ENCODE results near the gene C6orf132. TPM values are rescaled to one million over a fixed set of nuclear protein-coding genes. Genes with fewer than 3 reads are reported as not detected.

The C6orf132 gene
- total RNA-seq, 1 donor from 2014 or later, result 0.23 TPM

GRCh38 chr6:42137194-42137753 lies 5.1 kb downstream of the C6orf132 start:
- H3K27me3 Mint-ChIP-seq (ENCODE audit: low read depth), result peaks cover 21% of the 10 kb centered on the region
- H3K9me3 Mint-ChIP-seq, result no peaks in the 10 kb centered on the region
- no peaks in the 10 kb centered on the region for H3K36me3 Mint-ChIP-seq (ENCODE audit: low read depth)
- peaks cover 6% of the 10 kb centered on the region for H3K4me1 Mint-ChIP-seq (ENCODE audit: low read depth)
- DNase-seq (ENCODE audit: low spot score), result no peak
- intact Hi-C loops (cut with micrococcal nuclease), result no loop called here
- H3K4me3 Mint-ChIP-seq (ENCODE audit: low read depth), result no peak overlapping the region
- H3K27ac Mint-ChIP-seq, result no peak overlapping the region

GRCh38 chr6:42136508-42137193 lies 5.8 kb downstream of the C6orf132 start:
- Mint-ChIP-seq H3K36me3 (ENCODE audit: low read depth) (no peaks in the 10 kb centered on the region), H3K4me1 (ENCODE audit: low read depth) (peaks cover 6% of the 10 kb centered on the region), H3K9me3 (no peaks in the 10 kb centered on the region), H3K27me3 (ENCODE audit: low read depth) (peaks cover 20% of the 10 kb centered on the region), H3K4me3 (ENCODE audit: low read depth) (no peak overlapping the region), H3K27ac (no peak overlapping the region)
- DNase-seq (ENCODE audit: low spot score), result no peak
- intact Hi-C loops (cut with micrococcal nuclease), result no loop called here

GRCh38 chr6:42135722-42136121 lies 6.7 kb downstream of the C6orf132 start:
- H3K27ac Mint-ChIP-seq, result no peak overlapping the region
- H3K36me3 Mint-ChIP-seq (ENCODE audit: low read depth), result no peaks in the 10 kb centered on the region
- intact Hi-C loops (cut with micrococcal nuclease), result no loop called here
- no peak overlapping the region for H3K4me3 Mint-ChIP-seq (ENCODE audit: low read depth)
- H3K4me1 Mint-ChIP-seq (ENCODE audit: low read depth), result peaks cover 6% of the 10 kb centered on the region
- H3K9me3 Mint-ChIP-seq, result no peaks in the 10 kb centered on the region
- H3K27me3 Mint-ChIP-seq (ENCODE audit: low read depth), result peaks cover 11% of the 10 kb centered on the region
- no peak for DNase-seq (ENCODE audit: low spot score)

GRCh38 chr6:42135161-42135560 lies 7.3 kb downstream of the C6orf132 start:
- no peaks in the 10 kb centered on the region for H3K36me3 Mint-ChIP-seq (ENCODE audit: low read depth)
- no peak overlapping the region for H3K27ac Mint-ChIP-seq
- DNase-seq (ENCODE audit: low spot score), result no peak
- no peak overlapping the region for H3K4me3 Mint-ChIP-seq (ENCODE audit: low read depth)
- intact Hi-C loops (cut with micrococcal nuclease), result no loop called here
- peaks cover 6% of the 10 kb centered on the region for H3K4me1 Mint-ChIP-seq (ENCODE audit: low read depth)
- H3K9me3 Mint-ChIP-seq, result no peaks in the 10 kb centered on the region
- H3K27me3 Mint-ChIP-seq (ENCODE audit: low read depth), result peaks cover 6% of the 10 kb centered on the region

- H3K27me3 Mint-ChIP-seq (ENCODE audit: low read depth), result no peaks in the 10 kb centered on the region
- H3K27ac Mint-ChIP-seq, result no peak overlapping the region
- H3K4me1 Mint-ChIP-seq (ENCODE audit: low read depth), result peaks cover 6% of the 10 kb centered on the region
- H3K9me3 Mint-ChIP-seq, result no peaks in the 10 kb centered on the region
- H3K4me3 Mint-ChIP-seq (ENCODE audit: low read depth), result no peak overlapping the region
- no peak for DNase-seq (ENCODE audit: low spot score)
- intact Hi-C loops (cut with micrococcal nuclease), result no loop called here
- H3K36me3 Mint-ChIP-seq (ENCODE audit: low read depth), result no peaks in the 10 kb centered on the region
These were observed 8.5 kb downstream of the C6orf132 start for GRCh38 chr6:42133926-42134325.

GRCh38 chr6:42131531-42131930 lies 10.9 kb downstream of the C6orf132 start:
- Mint-ChIP-seq H3K4me1 (ENCODE audit: low read depth) (peaks cover 3% of the 10 kb centered on the region), H3K27me3 (ENCODE audit: low read depth) (no peaks in the 10 kb centered on the region), H3K4me3 (ENCODE audit: low read depth) (no peak overlapping the region), H3K9me3 (no peaks in the 10 kb centered on the region), H3K27ac (no peak overlapping the region), H3K36me3 (ENCODE audit: low read depth) (no peaks in the 10 kb centered on the region)
- intact Hi-C loops (cut with micrococcal nuclease), result no loop called here
- DNase-seq (ENCODE audit: low spot score), result no peak

- Mint-ChIP-seq H3K36me3 (ENCODE audit: low read depth) (no peaks in the 10 kb centered on the region), H3K9me3 (no peaks in the 10 kb centered on the region), H3K4me1 (ENCODE audit: low read depth) (no peaks in the 10 kb centered on the region), H3K27ac (no peak overlapping the region), H3K4me3 (ENCODE audit: low read depth) (no peak overlapping the region), H3K27me3 (ENCODE audit: low read depth) (no peaks in the 10 kb centered on the region)
- intact Hi-C loops (cut with micrococcal nuclease), result no loop called here
- DNase-seq (ENCODE audit: low spot score), result no peak
These were observed 13.1 kb downstream of the C6orf132 start for GRCh38 chr6:42129360-42129676.

- intact Hi-C loops (cut with micrococcal nuclease), result no loop called here
- H3K27me3 Mint-ChIP-seq (ENCODE audit: low read depth), result no peaks in the 10 kb centered on the region
- no peak overlapping the region for H3K27ac Mint-ChIP-seq
- H3K4me1 Mint-ChIP-seq (ENCODE audit: low read depth), result no peaks in the 10 kb centered on the region
- no peak for DNase-seq (ENCODE audit: low spot score)
- H3K9me3 Mint-ChIP-seq, result no peaks in the 10 kb centered on the region
- H3K36me3 Mint-ChIP-seq (ENCODE audit: low read depth), result no peaks in the 10 kb centered on the region
- no peak overlapping the region for H3K4me3 Mint-ChIP-seq (ENCODE audit: low read depth)
These were observed 13.7 kb downstream of the C6orf132 start for GRCh38 chr6:42128460-42129359.

- H3K27me3 Mint-ChIP-seq (ENCODE audit: low read depth), result no peaks in the 10 kb centered on the region
These were observed 16.8 kb downstream of the C6orf132 start for GRCh38 chr6:42125663-42126062.

GRCh38 chr6:42125231-42125630 lies 17.2 kb downstream of the C6orf132 start:
- H3K4me1 Mint-ChIP-seq (ENCODE audit: low read depth), result no peaks in the 10 kb centered on the region
- DNase-seq (ENCODE audit: low spot score), result no peak
- intact Hi-C loops (cut with micrococcal nuclease), result no loop called here
- no peaks in the 10 kb centered on the region for H3K36me3 Mint-ChIP-seq (ENCODE audit: low read depth)
- no peak overlapping the region for H3K4me3 Mint-ChIP-seq (ENCODE audit: low read depth)
- no peak overlapping the region for H3K27ac Mint-ChIP-seq
- H3K27me3 Mint-ChIP-seq (ENCODE audit: low read depth), result no peaks in the 10 kb centered on the region
- no peaks in the 10 kb centered on the region for H3K9me3 Mint-ChIP-seq

More at GRCh38 chr6:42125663-42126062, 16.8 kb downstream of the C6orf132 start:
- H3K9me3 Mint-ChIP-seq, result no peaks in the 10 kb centered on the region
- no peak overlapping the region for H3K4me3 Mint-ChIP-seq (ENCODE audit: low read depth)
- H3K4me1 Mint-ChIP-seq (ENCODE audit: low read depth), result no peaks in the 10 kb centered on the region
- DNase-seq (ENCODE audit: low spot score), result no peak
- no peaks in the 10 kb centered on the region for H3K36me3 Mint-ChIP-seq (ENCODE audit: low read depth)
- no peak overlapping the region for H3K27ac Mint-ChIP-seq
- intact Hi-C loops (cut with micrococcal nuclease), result no loop called here

GRCh38 chr6:42124223-42124836 lies 18.1 kb downstream of the C6orf132 start:
- Mint-ChIP-seq H3K36me3 (ENCODE audit: low read depth) (no peaks in the 10 kb centered on the region), H3K27ac (no peak overlapping the region), H3K4me3 (ENCODE audit: low read depth) (no peak overlapping the region), H3K27me3 (ENCODE audit: low read depth) (no peaks in the 10 kb centered on the region), H3K9me3 (no peaks in the 10 kb centered on the region), H3K4me1 (ENCODE audit: low read depth) (no peaks in the 10 kb centered on the region)
- DNase-seq (ENCODE audit: low spot score), result no peak
- intact Hi-C loops (cut with micrococcal nuclease), result no loop called here

- no peak overlapping the region for H3K27ac Mint-ChIP-seq
- H3K27me3 Mint-ChIP-seq (ENCODE audit: low read depth), result no peaks in the 10 kb centered on the region
- no peaks in the 10 kb centered on the region for H3K9me3 Mint-ChIP-seq
- no peaks in the 10 kb centered on the region for H3K4me1 Mint-ChIP-seq (ENCODE audit: low read depth)
- DNase-seq (ENCODE audit: low spot score), result no peak
- no peaks in the 10 kb centered on the region for H3K36me3 Mint-ChIP-seq (ENCODE audit: low read depth)
- intact Hi-C loops (cut with micrococcal nuclease), result no loop called here
- no peak overlapping the region for H3K4me3 Mint-ChIP-seq (ENCODE audit: low read depth)
These were observed 18.9 kb downstream of the C6orf132 start for GRCh38 chr6:42123379-42124103.
